Esophagus muscularis mucosa (tissue), 3 donors: ENCODE results near the gene CPT1A.

ENCODE experiments used
- CTCF ChIP-seq, 3 experiments: fragments of 200-600 bp in 2 of 3; fragments of 450-650 bp in 1 of 3; sonication (generic) in 2 of 3; IDR thresholded peaks; one replicate each; pipeline ENCODE4 v1.5.1; 2017 to 2019; ENCODE audit warnings: antibody characterized with exemption in 3 of 3, mild to moderate bottlenecking in 2 of 3, moderate library complexity in 1 of 3
- POLR2A ChIP-seq: fragments of 450-650 bp; IDR thresholded peaks from one replicate; pipeline ENCODE4 v1.6.1; 2017; ENCODE audit warnings: antibody characterized with exemption, moderate library complexity, mild to moderate bottlenecking, low read depth

GRCh38 chr11:68761801-68762200, 79.9 kb downstream of the CPT1A start:
- TF ChIP-seq CTCF (IDR thresholded peaks at IDR 0.05) = no peak
- no peak for TF ChIP-seq POLR2A
